GM19023 (cell line): ENCODE data around the gene PAGR1.
"Not testable (repeated sequence)": the region's sequence is repeated elsewhere in the genome, so short reads cannot be mapped to it uniquely, and the experiment has no call there.

Experiments used
- ATAC-seq: cut with Tn5 transposase; IDR thresholded peaks from one replicate; pipeline ENCODE4 v1.9.1; 2021; ENCODE audit warnings: mild to moderate bottlenecking, moderate library complexity; ENCODE audit not compliant: unreplicated experiment

PAGR1 gene

GRCh38 chr16:29811896-29812665 is 3.9 kb upstream of the PAGR1 start, which contains the start of gene PRRT2:
TSS of gene PRRT2 (plus strand) at chr16:29812193. CDS start at chr16:29813055, 862 bp downstream.
- no peak for ATAC-seq

GRCh38 chr16:29812754-29813643 is 3.0 kb upstream of the PAGR1 start:
- ATAC-seq = no peak

- no peak for ATAC-seq
These were observed 2.0 kb upstream of the PAGR1 start for GRCh38 chr16:29813644-29814562.

GRCh38 chr16:29814592-29814991 is 1.4 kb upstream of the PAGR1 start:
- ATAC-seq = no peak

- ATAC-seq = no peak
These were observed 775 bp upstream of the PAGR1 start for GRCh38 chr16:29815032-29815721.

- ATAC-seq = peak; percentile 1
These were observed 916 bp downstream of the PAGR1 start for GRCh38 chr16:29816694-29817441.

GRCh38 chr16:29818082-29818481 is 2.1 kb downstream of the PAGR1 start:
- no peak for ATAC-seq

- ATAC-seq = no peak
These were observed 3.6 kb downstream of the PAGR1 start for GRCh38 chr16:29819506-29819905.

GRCh38 chr16:29820271-29820701 is 4.3 kb downstream of the PAGR1 start, which contains the start of gene MVP:
TSS of gene MVP (plus strand) at chr16:29820462. CDS start at chr16:29830550, 10,088 bp downstream.
- no peak for ATAC-seq

- ATAC-seq = peak; percentile 43
These were observed 5.0 kb downstream of the PAGR1 start for GRCh38 chr16:29820730-29821642.

- ATAC-seq = no peak
These were observed 5.7 kb downstream of the PAGR1 start for GRCh38 chr16:29821643-29822115.

GRCh38 chr16:29824589-29825144 is 8.7 kb downstream of the PAGR1 start:
- ATAC-seq = no peak

GRCh38 chr16:29825145-29826044 is 9.4 kb downstream of the PAGR1 start:
- ATAC-seq = no peak

GRCh38 chr16:29826342-29826695 is 10.4 kb downstream of the PAGR1 start:
- ATAC-seq = no peak

GRCh38 chr16:29830774-29831173 is 14.8 kb downstream of the PAGR1 start:
- ATAC-seq = no peak

- no peak for ATAC-seq
These were observed 15.5 kb downstream of the PAGR1 start for GRCh38 chr16:29831490-29831889.

- not testable (repeated sequence) for ATAC-seq
These were observed 17.3 kb downstream of the PAGR1 start for GRCh38 chr16:29833219-29833618.
